Breast epithelium (tissue), 4 donors: ENCODE data around the gene PTGS1. TPM values are rescaled to one million over a fixed set of nuclear protein-coding genes. Genes with fewer than 3 reads are reported as not detected.
A peak's percentile ranks its signal among the peaks of the same experiment; 100 is the strongest.
"Not testable (repeated sequence)": the region's sequence is repeated elsewhere in the genome, so short reads cannot be mapped to it uniquely, and the experiment has no call there.

ENCODE experiments used
- DNase-seq, 2 donors: peaks; one replicate each; pipeline ENCODE4 v3.0.0-alpha.2; 2019; ENCODE audit warnings: low spot score in 2 of 2
- H3K27ac ChIP-seq, 2 donors: fragments of 200-600 bp; sonication (generic) in 1 of 2; one replicate each; pipeline ENCODE4 v1.5.1; 2016 to 2019; ENCODE audit warnings: mild to moderate bottlenecking in 1 of 2
- H3K27me3 ChIP-seq, 2 donors: fragments of 200-600 bp; sonication (generic) in 1 of 2; one replicate each; pipeline versions ENCODE4 v1.5.1 to v1.6.0; 2017 to 2019; ENCODE audit warnings: control low read depth in 1 of 2, mild to moderate bottlenecking in 1 of 2
- H3K36me3 ChIP-seq: fragments of 200-600 bp; one replicate; pipeline ENCODE4 v1.5.1; 2019
- H3K4me1 ChIP-seq, 2 donors: fragments of 200-600 bp; sonication (generic); one replicate each; pipeline ENCODE4 v1.5.1; 2016 to 2019; ENCODE audit warnings: control low read depth in 1 of 2
- H3K4me3 ChIP-seq, 3 donors: fragments of 200-600 bp; sonication (generic); 1 replicate in 2 of 3; 2 replicates in 1 of 3; pipeline ENCODE4 v1.5.1; 2016 to 2019; ENCODE audit warnings: mild to moderate bottlenecking in 3 of 3, moderate library complexity in 2 of 3
- H3K9me3 ChIP-seq, 2 donors: fragments of 200-600 bp; sonication (generic) in 1 of 2; one replicate each; pipeline ENCODE4 v1.5.1; 2016 to 2019; ENCODE audit warnings: control low read depth in 1 of 2
- POLR2A ChIP-seq: fragments of 450-650 bp; IDR thresholded peaks from one replicate; pipeline ENCODE4 v1.6.1; 2016; ENCODE audit warnings: antibody characterized with exemption, mild to moderate bottlenecking, moderate library complexity
- POLR2AphosphoS5 ChIP-seq, 3 donors: sonication (generic); formaldehyde crosslinking; IDR thresholded peaks; one replicate each; pipeline ENCODE4 v1.6.1; 2017; ENCODE audit warnings: antibody characterized with exemption in 3 of 3
- intact Hi-C: fragments of 100-400 bp; cut with DNase I; formaldehyde crosslinking; loops from one replicate; pipeline ENCODE4 v1.15.1; 2023; ENCODE audit warnings: low total_unique reads
- total RNA-seq, 3 donors: library from RNA; depleted of rRNA; stranded (reverse); fragments of >200 nt; gene quantifications; one replicate each; pipeline ENCODE4 v1.1.0, GENCODE V29; 2016
- TF ChIP-seq, protein P1 (sequence below), 3 donors: fragments of 450-650 bp; IDR thresholded peaks; one replicate each; pipeline ENCODE4 v1.5.1; 2016 to 2017; ENCODE audit warnings: antibody characterized with exemption in 3 of 3, mild to moderate bottlenecking in 3 of 3, moderate library complexity in 3 of 3

The PTGS1 gene
- total RNA-seq, 3 donors from 2014 or later, result 2.6 to 8.0 (median 4.5) TPM

- Histone ChIP-seq H3K4me3 (peak overlapping the region in 1 of 3 donors; percentile 36), H3K4me1 (no peaks in the 10 kb centered on the region), H3K27me3 (no peaks in the 10 kb centered on the region), H3K9me3 (peaks cover 0 to 6% of the 10 kb centered on the region in 2 donors), H3K36me3 (no peaks in the 10 kb centered on the region), H3K27ac (no peak overlapping the region)
- no peak for DNase-seq
- TF ChIP-seq, protein P1, sequence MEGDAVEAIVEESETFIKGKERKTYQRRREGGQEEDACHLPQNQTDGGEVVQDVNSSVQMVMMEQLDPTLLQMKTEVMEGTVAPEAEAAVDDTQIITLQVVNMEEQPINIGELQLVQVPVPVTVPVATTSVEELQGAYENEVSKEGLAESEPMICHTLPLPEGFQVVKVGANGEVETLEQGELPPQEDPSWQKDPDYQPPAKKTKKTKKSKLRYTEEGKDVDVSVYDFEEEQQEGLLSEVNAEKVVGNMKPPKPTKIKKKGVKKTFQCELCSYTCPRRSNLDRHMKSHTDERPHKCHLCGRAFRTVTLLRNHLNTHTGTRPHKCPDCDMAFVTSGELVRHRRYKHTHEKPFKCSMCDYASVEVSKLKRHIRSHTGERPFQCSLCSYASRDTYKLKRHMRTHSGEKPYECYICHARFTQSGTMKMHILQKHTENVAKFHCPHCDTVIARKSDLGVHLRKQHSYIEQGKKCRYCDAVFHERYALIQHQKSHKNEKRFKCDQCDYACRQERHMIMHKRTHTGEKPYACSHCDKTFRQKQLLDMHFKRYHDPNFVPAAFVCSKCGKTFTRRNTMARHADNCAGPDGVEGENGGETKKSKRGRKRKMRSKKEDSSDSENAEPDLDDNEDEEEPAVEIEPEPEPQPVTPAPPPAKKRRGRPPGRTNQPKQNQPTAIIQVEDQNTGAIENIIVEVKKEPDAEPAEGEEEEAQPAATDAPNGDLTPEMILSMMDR (IDR thresholded peaks at IDR 0.05), result no peak
- TF ChIP-seq POLR2AphosphoS5 (IDR thresholded peaks at IDR 0.05), result no peak
- no peak for TF ChIP-seq POLR2A
- intact Hi-C loops, result no loop called here
Observed at GRCh38 chr9:122406070-122406890, 35.5 kb downstream of the PTGS1 start.

- not testable (repeated sequence) for DNase-seq, H3K27ac ChIP-seq, H3K36me3 ChIP-seq, H3K9me3 ChIP-seq, H3K4me3 ChIP-seq, H3K27me3 ChIP-seq, H3K4me1 ChIP-seq
- intact Hi-C loops, result loop anchor here (2.0 kb wide), 1 partner anchor 45 kb away; no protein-coding TSS in a partner anchor
Observed at GRCh38 chr9:122414108-122414507, 43.3 kb downstream of the PTGS1 start.

DNA sequence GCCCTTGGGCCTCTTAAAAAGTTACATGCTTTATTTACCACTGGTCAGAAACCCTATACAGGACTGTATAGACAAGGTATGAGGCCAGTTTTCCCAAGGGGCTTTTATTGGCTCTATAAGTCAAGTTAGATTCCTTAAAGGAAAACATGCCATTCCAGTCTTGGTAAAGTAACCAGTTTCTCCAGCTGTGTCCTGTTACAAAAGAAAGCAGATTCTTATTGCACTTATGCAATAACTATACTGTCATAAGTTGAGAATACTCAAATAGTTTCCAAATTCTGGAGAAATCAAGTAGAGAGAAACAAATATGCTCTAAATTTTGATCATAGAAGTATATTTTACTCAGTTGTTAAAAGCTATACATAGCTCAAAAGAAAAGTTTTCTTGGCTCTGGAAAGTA lies 47.2 kb downstream of the PTGS1 start:
- TF ChIP-seq POLR2A, result no peak
- Histone ChIP-seq H3K9me3 (peaks cover 0 to 9% of the 10 kb centered on the region in 2 donors), H3K27me3 (no peaks in the 10 kb centered on the region), H3K4me3 (no peak overlapping the region), H3K4me1 (no peaks in the 10 kb centered on the region), H3K36me3 (no peaks in the 10 kb centered on the region), H3K27ac (no peak overlapping the region)
- intact Hi-C loops, result no loop called here
- DNase-seq, result no peak

- Histone ChIP-seq H3K27ac (no peak overlapping the region), H3K4me3 (no peak overlapping the region), H3K9me3 (peaks cover 0 to 9% of the 10 kb centered on the region in 2 donors), H3K36me3 (no peaks in the 10 kb centered on the region), H3K4me1 (no peaks in the 10 kb centered on the region), H3K27me3 (no peaks in the 10 kb centered on the region)
- DNase-seq, result no peak
- intact Hi-C loops, result no loop called here
- TF ChIP-seq, protein P1 (IDR thresholded peaks at IDR 0.05), result no peak
- TF ChIP-seq POLR2AphosphoS5 (IDR thresholded peaks at IDR 0.05) (no peak), POLR2A (no peak)
Observed at GRCh38 chr9:122420315-122420714, 49.5 kb downstream of the PTGS1 start.

- no peak overlapping the region for H3K4me3 ChIP-seq
- DNase-seq, result no peak
- peaks cover 6% of the 10 kb centered on the region in 2 donors for H3K9me3 ChIP-seq
- H3K4me1 ChIP-seq, result no peaks in the 10 kb centered on the region
- H3K27me3 ChIP-seq, result no peaks in the 10 kb centered on the region
- H3K36me3 ChIP-seq, result no peaks in the 10 kb centered on the region
- intact Hi-C loops, result no loop called here
- H3K27ac ChIP-seq, result no peak overlapping the region
- TF ChIP-seq, protein P1 (IDR thresholded peaks at IDR 0.05), result no peak
- TF ChIP-seq POLR2AphosphoS5 (IDR thresholded peaks at IDR 0.05), result no peak
- no peak for TF ChIP-seq POLR2A
Observed at GRCh38 chr9:122425087-122425486, 54.3 kb downstream of the PTGS1 start.

- H3K9me3 ChIP-seq, result peaks cover 0 to 6% of the 10 kb centered on the region in 2 donors
- no peak for DNase-seq
- no peaks in the 10 kb centered on the region for H3K36me3 ChIP-seq
- H3K27me3 ChIP-seq, result no peaks in the 10 kb centered on the region
- intact Hi-C loops, result no loop called here
- no peak overlapping the region for H3K4me3 ChIP-seq
- H3K27ac ChIP-seq, result no peak overlapping the region
- TF ChIP-seq, protein P1 (IDR thresholded peaks at IDR 0.05), result no peak
- TF ChIP-seq POLR2A, result no peak
- TF ChIP-seq POLR2AphosphoS5 (IDR thresholded peaks at IDR 0.05), result no peak
- H3K4me1 ChIP-seq, result no peaks in the 10 kb centered on the region
Observed at GRCh38 chr9:122426723-122427122, 55.9 kb downstream of the PTGS1 start.
